Tibial artery (tissue), 4 donors: ENCODE data around the gene SMLR1.

ENCODE experiments used
- DNase-seq, 2 donors: peaks; one replicate each; pipeline ENCODE4 v3.0.0-alpha.2; 2019
- H3K27ac ChIP-seq, 2 donors: fragments of 200-600 bp; sonication (generic) in 1 of 2; 1 replicate in 1 of 2; 2 replicates in 1 of 2; pipeline ENCODE4 v1.5.1; 2018 to 2019; ENCODE audit warnings: mild to moderate bottlenecking in 1 of 2
- H3K27me3 ChIP-seq, 2 donors: fragments of 200-600 bp; sonication (generic) in 1 of 2; one replicate each; pipeline versions ENCODE4 v1.5.1 to v1.6.0; 2016 to 2019
- H3K36me3 ChIP-seq, 3 donors: fragments of 200-600 bp; sonication (generic) in 2 of 3; one replicate each; pipeline ENCODE4 v1.5.1; 2016 to 2019; ENCODE audit warnings: mild to moderate bottlenecking in 2 of 3
- H3K4me1 ChIP-seq, 4 donors: fragments of 200-600 bp; sonication (generic) in 2 of 4; 1 replicate in 3 of 4; 2 replicates in 1 of 4; pipeline ENCODE4 v1.5.1; 2016 to 2019
- H3K4me3 ChIP-seq, 2 donors: fragments of 200-600 bp; sonication (generic) in 1 of 2; 1 replicate in 1 of 2; 2 replicates in 1 of 2; pipeline ENCODE4 v1.5.1; 2018 to 2019; ENCODE audit warnings: mild to moderate bottlenecking in 2 of 2
- H3K9me3 ChIP-seq, 3 donors: fragments of 200-600 bp; sonication (generic) in 1 of 3; one replicate each; pipeline ENCODE4 v1.5.1; 2016 to 2019
- intact Hi-C: fragments of 100-400 bp; cut with DNase I; formaldehyde crosslinking; loops from one replicate; pipeline ENCODE4 v1.15.0; 2023; ENCODE audit warnings: low total_unique reads
- TF ChIP-seq, protein P1 (sequence below), 2 experiments: fragments of 200-600 bp in 1 of 2; fragments of 450-650 bp in 1 of 2; IDR thresholded peaks; one replicate each; pipeline ENCODE4 v1.5.1; 2017 to 2019; ENCODE audit warnings: antibody characterized with exemption in 2 of 2, mild to moderate bottlenecking in 1 of 2, moderate library complexity in 1 of 2

SMLR1 gene

DNA sequence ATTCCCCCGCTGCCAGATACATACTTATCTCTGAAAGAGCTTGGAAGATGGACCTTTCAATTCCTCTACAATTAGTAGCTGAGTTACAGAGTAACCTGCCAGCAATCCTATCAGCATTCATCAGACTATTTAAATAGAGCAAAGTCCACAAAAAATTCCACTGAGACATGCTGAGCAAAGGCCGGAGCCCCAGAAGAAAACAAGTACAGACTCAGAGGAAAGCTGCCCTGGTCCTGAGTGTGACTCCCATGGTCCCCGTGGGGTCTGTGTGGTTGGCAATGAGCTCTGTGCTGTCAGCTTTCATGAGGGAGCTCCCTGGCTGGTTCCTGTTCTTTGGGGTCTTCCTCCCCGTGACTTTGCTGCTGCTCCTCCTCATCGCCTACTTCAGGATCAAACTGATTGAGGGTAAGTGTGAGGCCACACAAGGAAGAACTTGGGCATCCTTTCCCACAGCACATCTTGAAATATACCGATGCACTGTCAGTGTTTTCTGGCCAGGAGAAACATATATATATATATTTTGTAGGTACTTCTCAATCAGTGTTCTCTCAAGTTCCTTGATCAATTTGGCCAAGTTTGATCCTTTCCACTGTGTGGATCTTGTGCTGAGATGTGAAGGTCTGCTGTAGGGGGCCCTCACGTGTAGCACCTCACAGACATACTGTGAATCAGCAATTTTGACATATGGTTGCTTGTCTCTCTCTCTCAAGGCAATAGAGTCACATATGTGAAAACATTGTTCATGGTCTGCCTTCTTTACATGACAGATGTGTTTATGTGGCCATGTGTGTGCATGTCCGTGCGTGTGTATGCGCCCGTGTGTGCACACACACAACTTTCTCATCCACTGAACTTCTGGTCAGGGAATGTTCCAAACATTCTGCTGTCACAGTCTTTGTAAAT is at the start of gene SMLR1:
TSS of gene SMLR1 (plus strand) at position 160 of the 903 bp plus-strand sequence. CDS start at position 168, 8 bp downstream.
- no peak within 1 kb of the TSS for H3K27ac ChIP-seq
- H3K27me3 ChIP-seq = no peaks in the 10 kb centered on the region
- H3K36me3 ChIP-seq = no peaks in the 10 kb centered on the region
- intact Hi-C loops = no loop called here
- no peak for DNase-seq
- H3K4me1 ChIP-seq = no peaks in the 10 kb centered on the region
- TF ChIP-seq, protein P1, sequence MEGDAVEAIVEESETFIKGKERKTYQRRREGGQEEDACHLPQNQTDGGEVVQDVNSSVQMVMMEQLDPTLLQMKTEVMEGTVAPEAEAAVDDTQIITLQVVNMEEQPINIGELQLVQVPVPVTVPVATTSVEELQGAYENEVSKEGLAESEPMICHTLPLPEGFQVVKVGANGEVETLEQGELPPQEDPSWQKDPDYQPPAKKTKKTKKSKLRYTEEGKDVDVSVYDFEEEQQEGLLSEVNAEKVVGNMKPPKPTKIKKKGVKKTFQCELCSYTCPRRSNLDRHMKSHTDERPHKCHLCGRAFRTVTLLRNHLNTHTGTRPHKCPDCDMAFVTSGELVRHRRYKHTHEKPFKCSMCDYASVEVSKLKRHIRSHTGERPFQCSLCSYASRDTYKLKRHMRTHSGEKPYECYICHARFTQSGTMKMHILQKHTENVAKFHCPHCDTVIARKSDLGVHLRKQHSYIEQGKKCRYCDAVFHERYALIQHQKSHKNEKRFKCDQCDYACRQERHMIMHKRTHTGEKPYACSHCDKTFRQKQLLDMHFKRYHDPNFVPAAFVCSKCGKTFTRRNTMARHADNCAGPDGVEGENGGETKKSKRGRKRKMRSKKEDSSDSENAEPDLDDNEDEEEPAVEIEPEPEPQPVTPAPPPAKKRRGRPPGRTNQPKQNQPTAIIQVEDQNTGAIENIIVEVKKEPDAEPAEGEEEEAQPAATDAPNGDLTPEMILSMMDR (IDR thresholded peaks at IDR 0.05) = no peak
- no peak within 1 kb of the TSS for H3K4me3 ChIP-seq
- no peaks in the 10 kb centered on the region for H3K9me3 ChIP-seq

- TF ChIP-seq, protein P1 (IDR thresholded peaks at IDR 0.05) = no peak
- H3K4me1 ChIP-seq = peaks cover 0 to 4% (median 0%) of the 10 kb centered on the region in 4 donors
- DNase-seq = no peak
- no peak overlapping the region for H3K4me3 ChIP-seq
- no peak overlapping the region for H3K27ac ChIP-seq
- H3K36me3 ChIP-seq = no peaks in the 10 kb centered on the region
- intact Hi-C loops = no loop called here
- H3K27me3 ChIP-seq = no peaks in the 10 kb centered on the region
- H3K9me3 ChIP-seq = no peaks in the 10 kb centered on the region
Observed at GRCh38 chr6:130778946-130779657, 48.1 kb upstream of the SMLR1 start.

- no peak for DNase-seq
- Histone ChIP-seq H3K36me3 (no peaks in the 10 kb centered on the region), H3K27me3 (no peaks in the 10 kb centered on the region), H3K4me1 (peaks cover 0 to 4% (median 0%) of the 10 kb centered on the region in 4 donors), H3K9me3 (no peaks in the 10 kb centered on the region), H3K27ac (no peak overlapping the region), H3K4me3 (no peak overlapping the region)
- intact Hi-C loops = no loop called here
- TF ChIP-seq, protein P1 (IDR thresholded peaks at IDR 0.05) = no peak
Observed at GRCh38 chr6:130779658-130780033, 47.6 kb upstream of the SMLR1 start.

DNA sequence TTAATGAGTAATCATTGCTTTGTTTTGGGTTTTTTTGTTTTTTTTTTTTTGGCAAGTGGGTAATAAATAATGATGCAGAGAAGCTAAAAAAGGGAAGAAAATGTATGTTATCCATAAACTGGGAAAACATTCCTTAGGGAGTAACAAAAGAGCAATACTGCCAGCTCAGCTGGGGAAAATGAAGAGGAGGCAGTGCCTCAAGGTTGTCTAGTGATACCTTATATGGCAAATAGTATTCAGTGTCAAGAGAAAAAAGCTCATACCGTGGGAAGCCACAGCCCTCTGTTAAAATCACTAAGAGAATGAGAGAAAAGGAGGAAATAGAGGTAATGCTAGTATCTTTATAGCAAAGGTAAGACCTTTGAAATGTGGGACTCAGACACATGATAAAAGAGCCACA is 47.1 kb upstream of the SMLR1 start:
- H3K4me3 ChIP-seq = no peak overlapping the region
- no peaks in the 10 kb centered on the region for H3K36me3 ChIP-seq
- H3K9me3 ChIP-seq = no peaks in the 10 kb centered on the region
- intact Hi-C loops = no loop called here
- no peak overlapping the region for H3K27ac ChIP-seq
- DNase-seq = no peak
- H3K4me1 ChIP-seq = peaks cover 0 to 4% (median 0%) of the 10 kb centered on the region in 4 donors
- TF ChIP-seq, protein P1 (IDR thresholded peaks at IDR 0.05) = no peak
- no peaks in the 10 kb centered on the region for H3K27me3 ChIP-seq

DNA sequence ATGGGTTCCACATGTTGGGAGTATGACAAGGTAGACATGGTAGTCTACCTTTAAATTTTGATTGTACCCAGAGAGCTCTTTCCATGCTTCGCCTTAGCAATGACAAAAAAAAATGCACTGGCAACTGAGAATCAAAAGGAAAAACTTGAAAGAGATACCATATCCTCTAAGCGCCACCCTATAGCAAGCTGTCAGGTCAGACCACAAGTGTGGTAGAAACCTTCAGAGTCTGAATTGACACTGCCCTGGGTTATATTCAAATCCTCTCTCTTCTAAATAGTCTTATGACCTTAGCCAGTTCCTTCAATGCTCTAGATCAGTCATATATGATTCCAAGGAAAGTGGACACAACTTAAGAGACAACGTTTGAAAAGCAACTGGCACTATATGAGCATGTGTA is 45.6 kb upstream of the SMLR1 start:
- TF ChIP-seq, protein P1 (IDR thresholded peaks at IDR 0.05) = no peak
- Histone ChIP-seq H3K27ac (no peak overlapping the region), H3K36me3 (no peaks in the 10 kb centered on the region), H3K4me3 (no peak overlapping the region), H3K27me3 (no peaks in the 10 kb centered on the region), H3K9me3 (no peaks in the 10 kb centered on the region), H3K4me1 (peaks cover 0 to 4% (median 0%) of the 10 kb centered on the region in 4 donors)
- DNase-seq = no peak
- intact Hi-C loops = no loop called here
